ENCODE measurements around the gene SYT11. TPM values are rescaled to one million over a fixed set of nuclear protein-coding genes. Genes with fewer than 3 reads are reported as not detected.

SYT11 gene
- total and polyA plus RNA-seq, 9 of the 15 experiments (the other 6 are each of a cell fraction or from before 2014, with no cell fraction given): 0.05 to 0.18 (median 0.11) TPM

GRCh38 chr1:155912056-155912536, 52.7 kb downstream of the SYT11 start (continued):
- TF ChIP-seq IRF1 (CRISPR knock-in tag; IDR thresholded peaks at IDR 0.05; ENCODE audit: borderline replicate concordance) (no peak), CREB1 (IDR thresholded peaks at IDR 0.05) (no peak), CREB1 (CRISPR knock-in tag; IDR thresholded peaks at IDR 0.05) (no peak), XRCC4 (IDR thresholded peaks at IDR 0.05; ENCODE audit: extremely low read depth, insufficient read depth, insufficient read length) (no peak)

DNA sequence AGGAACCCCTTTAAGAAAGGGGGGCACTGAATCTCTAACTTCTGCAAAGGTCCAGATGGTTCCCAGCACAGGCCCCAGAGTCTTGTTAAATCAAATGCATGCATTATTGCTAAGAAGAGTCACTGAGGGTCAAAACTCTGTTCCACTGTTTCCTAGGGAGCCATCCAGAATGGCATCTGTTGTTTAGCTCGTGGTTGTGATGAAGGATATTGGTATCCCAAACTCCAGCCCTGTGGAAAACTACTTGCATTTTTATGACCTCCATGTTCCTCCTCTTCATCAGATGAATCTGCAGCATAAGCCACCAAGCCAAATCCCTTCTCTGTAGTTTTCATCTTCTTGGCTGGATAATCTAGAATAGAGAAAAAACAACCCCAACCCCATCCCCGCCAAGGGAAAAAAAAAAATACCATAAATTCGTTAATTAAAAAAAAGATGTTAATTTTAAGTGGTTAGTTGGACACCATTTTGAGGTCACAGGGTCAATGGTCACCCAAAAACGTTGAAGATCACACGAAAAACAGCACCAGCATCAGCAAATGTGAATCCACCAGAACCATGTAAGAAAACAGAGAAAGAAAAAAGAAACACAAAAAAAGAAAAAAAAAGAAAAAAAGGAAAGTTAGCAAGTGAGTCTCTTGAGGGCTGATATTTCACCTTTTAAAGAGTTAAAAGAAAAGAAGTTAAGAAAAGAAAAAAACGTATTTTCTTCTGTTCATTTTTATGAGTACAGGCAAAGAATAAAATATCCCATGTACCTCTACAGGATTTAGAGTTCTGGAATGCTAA, 54.8 kb downstream of the SYT11 start:
- no peak for DNase-seq (ENCODE audit: extremely low read depth in 1 of 4, low spot score in 3 of 4)
- H3K9ac ChIP-seq (ENCODE audit: insufficient read depth in 1 of 2, low read depth in 2 of 2, low read length in 2 of 2): no peak overlapping the region
- H3K27ac ChIP-seq (ENCODE audit: extremely low read depth, low read depth, low read length): no peak overlapping the region
- ChIA-PET CTCF (ENCODE audit: low intra/inter-chr PET ratio) (no interaction called here), POLR2A (interaction anchor here (0.6 to 5.7 kb wide), 6 partner anchors 8 to 163 kb away, joined by 3 to 36 read pairs (median 4); partner anchors contain the start of gene KHDC4)
- intact Hi-C loops (cut with micrococcal nuclease) (loop anchor here (5.0 kb wide), 1 partner anchor 82 kb away; no protein-coding TSS in a partner anchor), in situ Hi-C loops (cut with MboI) (no loop called here)
- H3K4me1 ChIP-seq (replicated peaks in 1 of 2; ENCODE audit: control insufficient read depth in 2 of 2, insufficient read depth in 2 of 2, low read length in 2 of 2): peaks cover 3 to 7% of the 10 kb centered on the region in 2 experiments; a peak in 2 of 5 replicates
- H3K9me1 ChIP-seq (ENCODE audit: control insufficient read depth, insufficient read depth, low read length): no peaks in the 10 kb centered on the region
- no peak for ATAC-seq
- no TSS peak for BruUV-seq (replicated peaks)
- FAIRE-seq: no peak
- no peaks in the 10 kb centered on the region for H3K9me3 ChIP-seq (replicated peaks; ENCODE audit: control insufficient read depth, insufficient read depth, low read depth, low read length)
- H3K4me2 ChIP-seq (ENCODE audit: insufficient read depth, low read length): no peak overlapping the region
- H3K4me3 ChIP-seq: no peak overlapping the region
- H2AFZ ChIP-seq (ENCODE audit: low read depth, low read length): no peak overlapping the region
- peaks cover 79% of the 10 kb centered on the region for H3K36me3 ChIP-seq (ENCODE audit: control insufficient read depth, insufficient read depth, low read length)
- no peaks in the 10 kb centered on the region for H4K20me1 ChIP-seq (replicated peaks; ENCODE audit: control insufficient read depth, insufficient read depth, low read length)
- H3K27me3 ChIP-seq (ENCODE audit: control insufficient read depth in 2 of 2, insufficient read depth in 2 of 2, low read length in 2 of 2): no peaks in the 10 kb centered on the region
- WGBS (ENCODE audit: insufficient coverage, low coverage, missing lambda C conversion rate): 56% methylated on average over 6 of the region's 6 CpGs
- peaks cover 22% of the 10 kb centered on the region for H3K79me2 ChIP-seq (ENCODE audit: control insufficient read depth, insufficient read depth, low read length)
- TF ChIP-seq RCOR1 (IDR thresholded peaks at IDR 0.05; ENCODE audit: borderline replicate concordance in 1 of 2, low read depth in 2 of 2, low read length in 2 of 2) (no peak), SMAD3 (CRISPR knock-in tag; conservative IDR thresholded peaks at IDR 0.05) (no peak), WHSC1 (IDR thresholded peaks at IDR 0.05; ENCODE audit: low read length) (no peak), MYC (IDR thresholded peaks at IDR 0.05; ENCODE audit: low read depth, low read length) (no peak), MYC (CRISPR knock-in tag; IDR thresholded peaks at IDR 0.05; ENCODE audit: borderline replicate concordance, low read depth) (no peak), RBM14 (IDR thresholded peaks at IDR 0.05; ENCODE audit: borderline replicate concordance, insufficient read depth, low read depth, low read length) (no peak), NFXL1 (CRISPR knock-in tag; IDR thresholded peaks at IDR 0.05) (no peak), HDAC2 (IDR thresholded peaks at IDR 0.05) (no peak)
- TF ChIP-seq, protein P1, sequence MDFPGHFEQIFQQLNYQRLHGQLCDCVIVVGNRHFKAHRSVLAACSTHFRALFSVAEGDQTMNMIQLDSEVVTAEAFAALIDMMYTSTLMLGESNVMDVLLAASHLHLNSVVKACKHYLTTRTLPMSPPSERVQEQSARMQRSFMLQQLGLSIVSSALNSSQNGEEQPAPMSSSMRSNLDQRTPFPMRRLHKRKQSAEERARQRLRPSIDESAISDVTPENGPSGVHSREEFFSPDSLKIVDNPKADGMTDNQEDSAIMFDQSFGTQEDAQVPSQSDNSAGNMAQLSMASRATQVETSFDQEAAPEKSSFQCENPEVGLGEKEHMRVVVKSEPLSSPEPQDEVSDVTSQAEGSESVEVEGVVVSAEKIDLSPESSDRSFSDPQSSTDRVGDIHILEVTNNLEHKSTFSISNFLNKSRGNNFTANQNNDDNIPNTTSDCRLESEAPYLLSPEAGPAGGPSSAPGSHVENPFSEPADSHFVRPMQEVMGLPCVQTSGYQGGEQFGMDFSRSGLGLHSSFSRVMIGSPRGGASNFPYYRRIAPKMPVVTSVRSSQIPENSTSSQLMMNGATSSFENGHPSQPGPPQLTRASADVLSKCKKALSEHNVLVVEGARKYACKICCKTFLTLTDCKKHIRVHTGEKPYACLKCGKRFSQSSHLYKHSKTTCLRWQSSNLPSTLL (IDR thresholded peaks at IDR 0.05): no peak
